ENCODE data around the gene PMEPA1.

DNA sequence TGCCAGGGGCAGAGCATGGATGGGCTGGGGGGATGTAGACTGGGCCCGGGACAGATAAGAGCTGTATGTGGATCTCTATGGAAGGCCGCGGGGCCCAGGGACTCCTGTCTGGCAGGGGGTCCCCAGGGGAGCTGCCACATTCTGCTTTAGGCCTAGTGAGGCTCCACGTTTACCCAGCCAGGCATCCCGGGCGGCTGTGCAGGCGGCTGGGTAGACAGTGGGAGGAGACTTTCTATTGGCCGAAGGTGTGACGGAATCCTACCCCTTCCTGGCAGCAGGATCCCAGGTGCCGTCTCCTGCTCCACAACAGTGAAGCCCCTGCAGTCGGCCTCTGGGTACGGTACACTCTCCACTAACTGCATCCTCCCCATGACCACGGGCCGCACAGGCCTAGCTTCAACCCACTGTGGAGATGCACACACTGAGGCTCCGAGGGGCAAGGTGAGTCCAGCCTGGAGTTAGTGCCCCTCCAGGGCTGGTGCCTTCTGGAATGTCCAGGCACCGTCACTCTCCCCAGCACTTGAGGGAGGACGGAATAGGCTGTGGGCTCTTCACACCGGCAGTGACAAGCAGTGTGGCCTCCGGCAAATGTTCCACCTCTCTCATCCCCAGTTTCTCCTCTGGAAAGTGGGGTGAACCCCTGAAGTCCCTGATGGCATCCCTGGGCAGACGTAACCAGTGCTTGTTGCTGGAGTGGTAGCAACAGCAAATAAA, 52.8 kb downstream of the PMEPA1 start:
- TF ChIP-seq POLR2AphosphoS5 (IDR thresholded peaks at IDR 0.05; ENCODE audit: low read depth, low read length) = no peak
- TF ChIP-seq TAF1 (IDR thresholded peaks at IDR 0.05; ENCODE audit: borderline replicate concordance, insufficient read depth, low read length) = no peak
- TF ChIP-seq, protein P1, sequence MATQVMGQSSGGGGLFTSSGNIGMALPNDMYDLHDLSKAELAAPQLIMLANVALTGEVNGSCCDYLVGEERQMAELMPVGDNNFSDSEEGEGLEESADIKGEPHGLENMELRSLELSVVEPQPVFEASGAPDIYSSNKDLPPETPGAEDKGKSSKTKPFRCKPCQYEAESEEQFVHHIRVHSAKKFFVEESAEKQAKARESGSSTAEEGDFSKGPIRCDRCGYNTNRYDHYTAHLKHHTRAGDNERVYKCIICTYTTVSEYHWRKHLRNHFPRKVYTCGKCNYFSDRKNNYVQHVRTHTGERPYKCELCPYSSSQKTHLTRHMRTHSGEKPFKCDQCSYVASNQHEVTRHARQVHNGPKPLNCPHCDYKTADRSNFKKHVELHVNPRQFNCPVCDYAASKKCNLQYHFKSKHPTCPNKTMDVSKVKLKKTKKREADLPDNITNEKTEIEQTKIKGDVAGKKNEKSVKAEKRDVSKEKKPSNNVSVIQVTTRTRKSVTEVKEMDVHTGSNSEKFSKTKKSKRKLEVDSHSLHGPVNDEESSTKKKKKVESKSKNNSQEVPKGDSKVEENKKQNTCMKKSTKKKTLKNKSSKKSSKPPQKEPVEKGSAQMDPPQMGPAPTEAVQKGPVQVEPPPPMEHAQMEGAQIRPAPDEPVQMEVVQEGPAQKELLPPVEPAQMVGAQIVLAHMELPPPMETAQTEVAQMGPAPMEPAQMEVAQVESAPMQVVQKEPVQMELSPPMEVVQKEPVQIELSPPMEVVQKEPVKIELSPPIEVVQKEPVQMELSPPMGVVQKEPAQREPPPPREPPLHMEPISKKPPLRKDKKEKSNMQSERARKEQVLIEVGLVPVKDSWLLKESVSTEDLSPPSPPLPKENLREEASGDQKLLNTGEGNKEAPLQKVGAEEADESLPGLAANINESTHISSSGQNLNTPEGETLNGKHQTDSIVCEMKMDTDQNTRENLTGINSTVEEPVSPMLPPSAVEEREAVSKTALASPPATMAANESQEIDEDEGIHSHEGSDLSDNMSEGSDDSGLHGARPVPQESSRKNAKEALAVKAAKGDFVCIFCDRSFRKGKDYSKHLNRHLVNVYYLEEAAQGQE (IDR thresholded peaks at IDR 0.05; ENCODE audit: insufficient read depth in 1 of 2, low read depth in 2 of 2, low read length in 2 of 2) = no peak
- no peak for TF ChIP-seq FOXP2 (optimal IDR thresholded peaks at IDR 0.05; ENCODE audit: borderline replicate concordance, extremely low read depth, extremely low read length, insufficient read depth)

All from PFSK-1 (cell line).